Cardiac muscle cell (in vitro differentiated cells and primary cell): ENCODE measurements around the gene C14orf180. TPM values are rescaled to one million over a fixed set of nuclear protein-coding genes. Genes with fewer than 3 reads are reported as not detected.

Experiments used
- DNase-seq, 2 donors: peaks; one replicate each; pipeline versions ENCODE4 v3.0.0 to v3.0.0-alpha.2; 2010 to 2017; ENCODE audit warnings: low read depth in 1 of 2, low spot score in 1 of 2
- H3K27ac ChIP-seq: fragments of 200-600 bp; sonication (generic); 2 replicates; pipeline ENCODE4 v1.5.1; 2016
- H3K27me3 ChIP-seq: fragments of 200-600 bp; sonication (generic); 2 replicates; pipeline ENCODE4 v1.6.0; 2016; ENCODE audit warnings: control low read depth
- H3K36me3 ChIP-seq: fragments of 200-600 bp; sonication (generic); 2 replicates; pipeline ENCODE4 v1.5.1; 2016; ENCODE audit warnings: control low read depth
- H3K4me1 ChIP-seq: fragments of 200-600 bp; sonication (generic); 2 replicates; pipeline ENCODE4 v1.8.1; 2017; ENCODE audit warnings: low read depth, mild to moderate bottlenecking, mixed run types
- H3K4me3 ChIP-seq: fragments of 200-600 bp; sonication (generic); 2 replicates; pipeline ENCODE4 v1.5.1; 2016; ENCODE audit warnings: mild to moderate bottlenecking
- H3K9me3 ChIP-seq: fragments of 200-600 bp; sonication (generic); 2 replicates; pipeline ENCODE4 v1.5.1; 2017; ENCODE audit warnings: low read depth, mild to moderate bottlenecking, control low read depth
- CTCF ChIP-seq: IDR thresholded peaks from 2 replicates; pipeline ENCODE4 v1.5.1; 2012; ENCODE audit warnings: low read depth, mild to moderate bottlenecking, low read length
- polyA plus RNA-seq: library from polyadenylated mRNA; unstranded; fragments of >200 nt; fragmentation: Nextera tagmentation; extraction: Ambion mirVana; gene quantifications from 2 replicates; pipeline ENCODE4 v1.2.1, GENCODE V29; 2016
- total RNA-seq: library from RNA; depleted of rRNA; stranded (reverse); fragments of >200 nt; gene quantifications from 2 replicates; pipeline ENCODE4 v1.2.3, GENCODE V29; 2016

The C14orf180 gene
- total and polyA plus RNA-seq, 2 experiments from 2014 or later = 17.1 to 19.7 TPM

GRCh38 chr14:104582005-104582404 is 2.4 kb downstream of the C14orf180 start:
- no peaks in the 10 kb centered on the region for H3K9me3 ChIP-seq
- peak overlapping the region; percentile 97 for H3K27ac ChIP-seq
- H3K27me3 ChIP-seq = no peaks in the 10 kb centered on the region
- no peak overlapping the region for H3K4me3 ChIP-seq
- DNase-seq = no peak
- TF ChIP-seq CTCF = no peak
- H3K4me1 ChIP-seq = peaks cover 81% of the 10 kb centered on the region
- H3K36me3 ChIP-seq = no peaks in the 10 kb centered on the region

DNA sequence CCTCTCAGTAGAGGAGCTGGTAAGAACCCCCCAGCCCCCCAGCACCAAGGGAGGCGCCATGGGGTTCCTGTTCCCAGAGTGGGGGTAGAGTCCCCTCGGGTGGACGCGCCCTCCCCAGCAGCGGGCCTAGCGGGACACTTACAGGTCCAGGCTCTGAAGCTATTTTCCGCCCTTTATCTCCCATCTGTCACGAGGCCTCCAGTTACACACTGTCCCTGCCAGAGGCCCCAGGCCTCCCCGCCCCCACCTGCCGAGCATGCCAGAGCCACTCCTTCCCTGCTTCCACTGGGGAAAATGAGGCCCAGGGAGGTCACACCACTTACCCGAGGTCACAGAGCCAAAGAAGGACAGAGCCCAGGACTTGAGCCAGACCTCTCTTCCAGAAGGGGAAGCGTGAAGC is 3.1 kb downstream of the C14orf180 start:
- H3K4me3 ChIP-seq = no peak overlapping the region
- peak in 1 of 2 donors; percentile 89 for DNase-seq
- TF ChIP-seq CTCF = no peak
- H3K27me3 ChIP-seq = no peaks in the 10 kb centered on the region
- H3K9me3 ChIP-seq = no peaks in the 10 kb centered on the region
- peaks cover 74% of the 10 kb centered on the region for H3K4me1 ChIP-seq
- H3K36me3 ChIP-seq = no peaks in the 10 kb centered on the region
- peak overlapping the region; percentile 97 for H3K27ac ChIP-seq

- Histone ChIP-seq H3K4me3 (no peak overlapping the region), H3K27ac (peak overlapping the region; percentile 97), H3K4me1 (peaks cover 64% of the 10 kb centered on the region)
Measured at GRCh38 chr14:104583424-104584306, 4.1 kb downstream of the C14orf180 start.

DNA sequence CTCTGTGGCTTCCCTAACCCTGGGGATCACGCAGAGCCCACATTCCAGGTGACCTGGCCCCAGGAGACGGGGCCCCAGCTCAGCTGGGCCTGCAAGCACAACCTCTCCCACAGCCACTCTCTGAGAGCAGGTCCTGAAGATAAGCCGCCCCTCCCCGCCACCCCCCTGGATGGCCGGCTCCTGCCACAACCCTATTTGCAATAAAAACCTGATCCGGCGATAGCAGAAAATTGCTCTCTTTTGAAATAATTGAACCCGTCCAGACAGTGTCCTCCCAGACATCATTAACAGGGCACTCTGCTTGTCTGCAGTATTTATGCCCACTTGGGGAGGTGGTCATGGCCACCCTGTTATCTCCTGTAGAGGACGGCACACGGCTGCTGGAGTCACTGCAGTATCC is 5.0 kb downstream of the C14orf180 start:
- no peaks in the 10 kb centered on the region for H3K27me3 ChIP-seq

More at GRCh38 chr14:104583424-104584306, 4.1 kb downstream of the C14orf180 start:
- Histone ChIP-seq H3K27me3 (no peaks in the 10 kb centered on the region), H3K36me3 (no peaks in the 10 kb centered on the region), H3K9me3 (no peaks in the 10 kb centered on the region)
- no peak for DNase-seq
- TF ChIP-seq CTCF = no peak

More for the DNA sequence above, 5.0 kb downstream of the C14orf180 start:
- Histone ChIP-seq H3K36me3 (no peaks in the 10 kb centered on the region), H3K9me3 (no peaks in the 10 kb centered on the region), H3K4me3 (no peak overlapping the region), H3K4me1 (peaks cover 55% of the 10 kb centered on the region), H3K27ac (peak overlapping the region; percentile 62)
- no peak for TF ChIP-seq CTCF
- no peak for DNase-seq
